ENCODE results near the gene RBM17.

RBM17 gene

DNA sequence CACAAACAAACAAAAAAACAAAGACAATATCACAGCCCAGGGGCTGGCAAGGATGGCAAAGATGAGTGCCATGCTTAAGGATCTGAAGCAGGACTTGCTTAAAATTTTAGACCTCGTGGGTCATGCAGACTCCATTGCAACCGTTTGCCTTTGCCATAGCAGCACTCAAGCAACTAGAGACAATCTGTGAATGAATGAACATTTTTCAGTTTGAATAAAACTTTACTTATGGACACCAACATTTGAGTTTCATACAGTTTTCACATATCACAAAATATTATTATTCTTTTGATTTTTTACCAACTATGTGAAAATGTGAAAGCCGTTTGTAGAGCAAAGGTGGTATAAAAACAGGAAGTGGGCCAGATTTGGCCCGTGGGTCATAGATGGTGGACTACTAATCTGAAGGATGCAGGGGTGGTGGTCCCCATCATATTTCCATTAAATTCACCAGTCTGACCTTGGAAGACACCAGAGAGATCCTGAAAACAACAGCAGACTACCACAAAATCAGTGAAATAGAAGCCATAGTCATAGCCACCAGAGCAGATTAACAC is 8.3 kb upstream of the RBM17 start:
- H3K9me3 ChIP-seq (ENCODE audit: control insufficient read depth in 5 of 5, low read length in 5 of 5), result no peaks in the 10 kb centered on the region
- no peak overlapping the region for H3K27ac ChIP-seq (ENCODE audit: low read depth, low read length)
- H3K36me3 ChIP-seq (ENCODE audit: control insufficient read depth in 5 of 5, insufficient read depth in 5 of 5, low read length in 5 of 5), result no peaks in the 10 kb centered on the region
- peaks cover 7 to 19% (median 16%) of the 10 kb centered on the region in 5 donors for H3K4me1 ChIP-seq (ENCODE audit: control insufficient read depth in 5 of 5, insufficient read depth in 5 of 5, low read length in 5 of 5)
- H3K27me3 ChIP-seq (ENCODE audit: control insufficient read depth in 5 of 5, insufficient read depth in 4 of 5, low read length in 5 of 5), result no peaks in the 10 kb centered on the region
- H3K9ac ChIP-seq (ENCODE audit: low read length in 5 of 5), result no peak overlapping the region
- no peak overlapping the region for H3K4me3 ChIP-seq (ENCODE audit: low read depth in 1 of 5, low read length in 5 of 5)

DNA sequence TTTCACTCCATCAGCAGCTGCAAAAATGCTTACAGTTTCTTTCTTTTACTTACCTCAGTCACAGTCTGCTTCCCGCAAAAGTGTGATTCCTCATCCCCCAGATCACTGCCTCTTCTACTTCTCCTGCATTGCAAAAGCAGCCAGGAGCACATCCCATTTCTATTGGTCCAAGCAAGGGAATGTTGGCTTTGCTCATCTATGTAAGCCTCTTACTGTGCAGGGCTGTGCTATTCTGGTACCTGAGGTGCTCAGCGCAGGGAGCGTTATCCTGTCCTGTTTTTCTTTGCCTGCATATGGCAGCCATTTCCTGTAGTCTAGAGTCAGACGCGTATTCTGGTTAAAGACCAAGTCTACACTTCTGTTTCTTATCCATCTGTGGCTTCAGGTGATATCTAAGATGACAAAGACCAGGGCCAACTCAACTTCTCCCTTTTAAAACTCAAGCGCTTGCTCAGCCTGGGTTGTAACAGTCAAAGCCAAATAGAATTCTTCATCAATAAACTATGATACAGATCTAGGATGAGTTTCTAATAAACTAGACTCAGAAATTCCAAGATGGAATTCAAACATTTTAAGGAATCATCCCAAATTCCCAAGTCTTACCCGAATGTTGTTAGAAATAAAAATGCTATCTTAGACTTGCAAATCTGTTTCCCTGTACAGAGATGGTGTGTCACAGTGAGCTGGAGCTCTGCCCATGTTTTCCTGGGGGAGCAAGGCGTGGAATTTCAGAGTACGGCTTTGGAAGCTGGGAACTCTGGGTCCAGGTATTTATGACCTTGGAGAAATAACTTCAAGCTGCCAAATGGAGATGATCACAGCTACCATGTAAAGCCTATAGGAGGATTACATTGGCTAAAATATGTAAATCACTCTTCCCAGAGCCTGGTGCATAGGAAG is 6.1 kb upstream of the RBM17 start:
- peaks cover 11 to 31% (median 26%) of the 10 kb centered on the region in 5 donors for H3K4me1 ChIP-seq (ENCODE audit: control insufficient read depth in 5 of 5, insufficient read depth in 5 of 5, low read length in 5 of 5)
- H3K4me3 ChIP-seq (ENCODE audit: low read depth in 1 of 5, low read length in 5 of 5), result peak overlapping the region in 3 of 5 donors; percentile 2 to 34 (median 14)
- no peak overlapping the region for H3K27ac ChIP-seq (ENCODE audit: low read depth, low read length)
- H3K9ac ChIP-seq (ENCODE audit: low read length in 5 of 5), result peak overlapping the region in 1 of 5 donors; percentile 17
- no peaks in the 10 kb centered on the region for H3K36me3 ChIP-seq (ENCODE audit: control insufficient read depth in 5 of 5, insufficient read depth in 5 of 5, low read length in 5 of 5)
- no peaks in the 10 kb centered on the region for H3K27me3 ChIP-seq (ENCODE audit: control insufficient read depth in 5 of 5, insufficient read depth in 4 of 5, low read length in 5 of 5)
- H3K9me3 ChIP-seq (ENCODE audit: control insufficient read depth in 5 of 5, low read length in 5 of 5), result no peaks in the 10 kb centered on the region

DNA sequence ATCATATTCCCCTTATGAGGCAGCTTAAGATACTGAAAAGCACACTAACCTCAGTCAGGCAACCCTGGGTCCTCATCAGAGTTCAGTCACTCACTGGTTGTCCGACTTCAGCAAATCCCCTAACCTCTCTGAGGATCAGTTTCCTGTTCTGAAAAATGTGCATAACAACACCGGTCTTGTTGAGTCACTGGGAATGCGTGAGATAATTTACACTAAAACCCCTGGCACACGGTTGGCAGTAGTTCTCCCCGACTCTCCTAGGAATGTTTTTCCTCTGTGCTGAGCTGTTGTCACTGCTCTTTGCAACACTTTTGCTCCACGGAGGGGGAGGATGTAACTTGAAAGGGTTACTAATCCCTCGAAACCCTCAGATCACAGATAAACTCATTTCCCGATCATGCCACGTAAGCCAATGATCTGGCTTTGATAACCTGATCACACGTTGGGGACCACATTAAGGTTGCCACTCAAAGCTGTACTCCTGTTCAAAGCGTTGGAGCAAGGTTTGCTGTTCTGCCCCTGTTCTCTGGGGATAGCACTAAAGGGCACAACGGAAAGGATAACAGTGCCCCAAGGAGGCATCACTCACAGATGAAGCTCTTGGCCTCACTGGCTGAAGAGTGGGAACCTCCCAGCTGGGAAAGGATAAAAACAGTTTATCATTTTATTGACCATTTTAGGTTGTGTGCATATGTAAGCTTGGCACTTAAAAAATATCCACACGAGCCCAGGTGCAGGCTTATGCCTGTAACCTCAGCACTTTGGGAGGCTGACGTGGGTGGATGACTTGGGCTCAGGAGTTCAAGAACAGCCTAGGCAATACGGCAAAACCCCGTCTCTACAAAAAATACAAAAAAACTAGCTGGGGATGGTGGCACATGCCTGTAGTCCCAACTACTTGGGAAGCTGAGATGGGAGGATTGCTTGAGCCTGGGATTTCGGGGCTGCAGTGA is 5.0 kb upstream of the RBM17 start:
- Histone ChIP-seq H3K27ac (ENCODE audit: low read depth, low read length) (no peak overlapping the region), H3K9ac (ENCODE audit: low read length in 5 of 5) (peak overlapping the region in 1 of 5 donors; percentile 17), H3K36me3 (ENCODE audit: control insufficient read depth in 5 of 5, insufficient read depth in 5 of 5, low read length in 5 of 5) (no peaks in the 10 kb centered on the region), H3K4me3 (ENCODE audit: low read depth in 1 of 5, low read length in 5 of 5) (peak overlapping the region in 3 of 5 donors; percentile 2 to 34 (median 14)), H3K27me3 (ENCODE audit: control insufficient read depth in 5 of 5, insufficient read depth in 4 of 5, low read length in 5 of 5) (no peaks in the 10 kb centered on the region), H3K9me3 (ENCODE audit: control insufficient read depth in 5 of 5, low read length in 5 of 5) (no peaks in the 10 kb centered on the region), H3K4me1 (ENCODE audit: control insufficient read depth in 5 of 5, insufficient read depth in 5 of 5, low read length in 5 of 5) (peaks cover 11 to 34% (median 31%) of the 10 kb centered on the region in 5 donors)

DNA sequence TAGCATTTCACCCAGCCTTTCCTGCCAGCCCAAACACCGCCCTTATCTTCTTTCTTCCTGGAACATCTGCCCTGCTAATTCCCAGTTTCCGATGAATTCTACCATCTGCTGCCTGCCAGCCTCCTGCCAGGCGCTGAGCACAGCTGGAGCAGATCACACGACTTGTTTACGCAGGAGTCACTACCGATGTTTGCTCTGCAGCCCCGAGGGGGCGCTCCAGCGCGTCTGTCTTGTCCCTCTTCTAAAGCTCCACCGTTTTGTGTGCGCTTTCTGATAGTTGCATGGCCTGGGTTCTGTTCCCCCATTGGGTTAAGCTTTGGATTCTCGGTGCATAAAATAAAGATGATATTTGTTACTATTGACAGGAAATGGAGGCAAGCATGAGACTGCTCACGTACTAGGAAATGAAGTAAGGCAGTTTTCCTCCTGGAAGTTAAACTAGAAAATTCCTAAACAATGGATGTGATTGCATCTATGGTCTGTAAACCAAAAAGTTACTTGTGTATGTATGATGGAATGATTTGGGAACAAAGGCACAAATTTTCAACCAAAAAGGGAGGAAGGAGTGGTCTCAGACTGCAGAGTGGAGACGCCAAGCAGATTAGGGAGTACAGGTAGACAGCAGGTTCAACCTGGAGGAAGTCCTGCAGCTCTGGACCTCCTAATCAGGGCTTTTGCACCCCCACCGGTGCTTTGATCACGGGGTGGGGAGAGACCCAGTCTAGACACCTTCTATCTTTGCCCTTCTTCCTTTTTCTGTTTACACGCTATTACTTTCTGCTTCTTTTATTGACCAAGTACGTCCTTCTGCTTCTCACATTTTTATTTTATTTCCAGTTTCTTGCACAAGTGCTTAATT is 2.2 kb upstream of the RBM17 start:
- Histone ChIP-seq H3K27ac (ENCODE audit: low read depth, low read length) (peak overlapping the region; percentile 23), H3K27me3 (ENCODE audit: control insufficient read depth in 5 of 5, insufficient read depth in 4 of 5, low read length in 5 of 5) (no peaks in the 10 kb centered on the region), H3K4me3 (ENCODE audit: low read depth in 1 of 5, low read length in 5 of 5) (peak overlapping the region in 4 of 5 donors; percentile 26 to 48 (median 36)), H3K4me1 (ENCODE audit: control insufficient read depth in 5 of 5, insufficient read depth in 5 of 5, low read length in 5 of 5) (peaks cover 22 to 55% (median 53%) of the 10 kb centered on the region in 5 donors), H3K9ac (ENCODE audit: low read length in 5 of 5) (peak overlapping the region in 1 of 5 donors; percentile 26), H3K9me3 (ENCODE audit: control insufficient read depth in 5 of 5, low read length in 5 of 5) (no peaks in the 10 kb centered on the region), H3K36me3 (ENCODE audit: control insufficient read depth in 5 of 5, insufficient read depth in 5 of 5, low read length in 5 of 5) (no peaks in the 10 kb centered on the region)

DNA sequence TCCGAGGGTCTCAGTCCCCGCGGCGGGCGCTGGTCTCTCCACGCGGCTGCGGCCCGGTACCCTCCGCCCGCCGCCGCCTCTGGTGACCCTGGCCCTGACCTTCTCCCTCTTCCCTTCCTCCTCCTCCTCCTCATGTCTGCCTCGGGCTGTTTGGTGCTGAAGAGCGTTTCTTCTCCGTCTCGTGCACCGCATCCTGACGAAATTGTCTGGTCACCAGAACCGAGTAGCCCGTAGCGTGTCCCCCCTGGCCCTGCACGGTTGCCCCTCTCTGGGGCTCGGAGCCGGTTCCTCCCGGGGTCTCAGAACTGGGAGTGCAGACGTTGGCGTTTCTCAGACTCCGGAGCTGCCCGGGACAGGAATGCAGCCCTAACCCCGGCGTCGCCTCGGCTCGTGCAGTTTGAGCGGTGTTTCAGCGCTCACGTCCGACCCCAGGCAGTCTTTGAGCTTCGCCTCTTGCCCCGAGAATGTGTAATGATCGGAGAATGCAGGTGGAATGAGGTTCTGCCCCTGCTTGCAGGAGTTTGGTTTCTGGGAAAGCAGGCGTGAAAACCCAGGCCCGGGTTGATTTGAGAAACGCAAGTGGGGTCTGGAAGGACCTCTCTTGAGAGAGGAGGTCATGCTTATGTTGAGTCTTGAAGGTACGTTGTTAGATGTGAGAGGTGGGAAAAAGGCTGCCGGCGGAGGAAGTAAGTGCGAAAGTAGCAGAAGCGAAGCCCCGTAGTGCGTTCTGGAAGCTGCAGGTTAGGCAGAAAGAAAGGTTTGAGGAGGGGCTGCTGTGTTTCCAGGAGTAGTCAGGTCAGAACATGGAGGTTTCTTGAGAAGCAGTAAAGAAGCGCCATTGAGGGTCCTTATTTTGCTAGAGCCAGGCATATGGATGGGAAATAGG is 743 bp downstream of the RBM17 start:
- no peaks in the 10 kb centered on the region for H3K27me3 ChIP-seq (ENCODE audit: control insufficient read depth in 5 of 5, insufficient read depth in 4 of 5, low read length in 5 of 5)
- peaks cover 18 to 62% (median 56%) of the 10 kb centered on the region in 5 donors for H3K4me1 ChIP-seq (ENCODE audit: control insufficient read depth in 5 of 5, insufficient read depth in 5 of 5, low read length in 5 of 5)
- H3K4me3 ChIP-seq (ENCODE audit: low read depth in 1 of 5, low read length in 5 of 5), result peak overlapping the region; percentile 78 to 95 (median 89)
- H3K9me3 ChIP-seq (ENCODE audit: control insufficient read depth in 5 of 5, low read length in 5 of 5), result no peaks in the 10 kb centered on the region
- H3K9ac ChIP-seq (ENCODE audit: low read length in 5 of 5), result peak overlapping the region; percentile 86 to 96 (median 94)
- no peaks in the 10 kb centered on the region for H3K36me3 ChIP-seq (ENCODE audit: control insufficient read depth in 5 of 5, insufficient read depth in 5 of 5, low read length in 5 of 5)
- H3K27ac ChIP-seq (ENCODE audit: low read depth, low read length), result peak overlapping the region; percentile 74

DNA sequence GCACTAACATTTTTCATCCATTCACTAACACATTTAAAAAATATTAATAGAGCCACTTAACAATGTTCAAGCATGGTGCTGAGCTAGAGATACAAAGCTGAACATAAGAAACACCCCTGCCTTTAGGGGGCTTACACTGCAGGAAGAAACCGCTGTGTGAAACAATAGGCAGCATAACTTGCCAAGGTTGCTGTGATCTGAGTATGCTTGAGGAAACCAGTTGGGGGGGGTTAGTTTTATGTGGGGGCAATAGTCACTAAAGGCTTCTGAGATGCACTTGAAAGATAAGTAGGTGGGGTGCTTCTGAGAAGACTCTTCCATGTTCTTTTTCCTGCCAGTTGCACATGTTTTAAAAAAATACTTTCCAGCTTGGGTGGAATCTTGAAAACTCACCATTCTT is 2.8 kb downstream of the RBM17 start:
- Histone ChIP-seq H3K4me1 (ENCODE audit: control insufficient read depth in 5 of 5, insufficient read depth in 5 of 5, low read length in 5 of 5) (peaks cover 19 to 75% (median 69%) of the 10 kb centered on the region in 5 donors), H3K9me3 (ENCODE audit: control insufficient read depth in 5 of 5, low read length in 5 of 5) (no peaks in the 10 kb centered on the region), H3K36me3 (ENCODE audit: control insufficient read depth in 5 of 5, insufficient read depth in 5 of 5, low read length in 5 of 5) (no peaks in the 10 kb centered on the region), H3K27ac (ENCODE audit: low read depth, low read length) (peak overlapping the region; percentile 60), H3K9ac (ENCODE audit: low read length in 5 of 5) (peak overlapping the region in 1 of 5 donors; percentile 4), H3K27me3 (ENCODE audit: control insufficient read depth in 5 of 5, insufficient read depth in 4 of 5, low read length in 5 of 5) (no peaks in the 10 kb centered on the region), H3K4me3 (ENCODE audit: low read depth in 1 of 5, low read length in 5 of 5) (no peak overlapping the region)

DNA sequence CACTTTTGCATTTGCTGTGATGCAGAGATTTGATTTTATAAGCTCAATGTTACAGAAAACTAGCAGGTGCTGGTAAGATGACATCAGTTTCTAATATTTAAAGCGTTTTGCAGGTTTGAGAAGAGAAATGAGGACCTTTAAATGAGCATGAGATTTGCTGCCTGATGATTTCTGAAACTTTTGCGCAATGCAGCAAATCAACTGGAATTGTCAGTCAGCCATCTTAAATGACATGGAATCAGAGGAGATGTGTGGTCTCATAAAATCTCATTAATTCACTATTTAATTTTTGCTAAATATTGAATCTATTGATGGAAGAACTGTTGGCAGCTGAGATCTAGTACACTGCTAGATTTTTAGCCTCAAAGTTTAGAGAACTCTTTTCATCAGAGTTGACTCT is 3.9 kb downstream of the RBM17 start:
- H3K27ac ChIP-seq (ENCODE audit: low read depth, low read length), result peak overlapping the region; percentile 60
- H3K4me1 ChIP-seq (ENCODE audit: control insufficient read depth in 5 of 5, insufficient read depth in 5 of 5, low read length in 5 of 5), result peaks cover 19 to 78% (median 70%) of the 10 kb centered on the region in 5 donors
- H3K9me3 ChIP-seq (ENCODE audit: control insufficient read depth in 5 of 5, low read length in 5 of 5), result no peaks in the 10 kb centered on the region
- H3K4me3 ChIP-seq (ENCODE audit: low read depth in 1 of 5, low read length in 5 of 5), result no peak overlapping the region
- peak overlapping the region in 1 of 5 donors; percentile 35 for H3K9ac ChIP-seq (ENCODE audit: low read length in 5 of 5)
- no peaks in the 10 kb centered on the region for H3K27me3 ChIP-seq (ENCODE audit: control insufficient read depth in 5 of 5, insufficient read depth in 4 of 5, low read length in 5 of 5)
- peaks cover 2 to 9% (median 8%) of the 10 kb centered on the region in 5 donors for H3K36me3 ChIP-seq (ENCODE audit: control insufficient read depth in 5 of 5, insufficient read depth in 5 of 5, low read length in 5 of 5)

DNA sequence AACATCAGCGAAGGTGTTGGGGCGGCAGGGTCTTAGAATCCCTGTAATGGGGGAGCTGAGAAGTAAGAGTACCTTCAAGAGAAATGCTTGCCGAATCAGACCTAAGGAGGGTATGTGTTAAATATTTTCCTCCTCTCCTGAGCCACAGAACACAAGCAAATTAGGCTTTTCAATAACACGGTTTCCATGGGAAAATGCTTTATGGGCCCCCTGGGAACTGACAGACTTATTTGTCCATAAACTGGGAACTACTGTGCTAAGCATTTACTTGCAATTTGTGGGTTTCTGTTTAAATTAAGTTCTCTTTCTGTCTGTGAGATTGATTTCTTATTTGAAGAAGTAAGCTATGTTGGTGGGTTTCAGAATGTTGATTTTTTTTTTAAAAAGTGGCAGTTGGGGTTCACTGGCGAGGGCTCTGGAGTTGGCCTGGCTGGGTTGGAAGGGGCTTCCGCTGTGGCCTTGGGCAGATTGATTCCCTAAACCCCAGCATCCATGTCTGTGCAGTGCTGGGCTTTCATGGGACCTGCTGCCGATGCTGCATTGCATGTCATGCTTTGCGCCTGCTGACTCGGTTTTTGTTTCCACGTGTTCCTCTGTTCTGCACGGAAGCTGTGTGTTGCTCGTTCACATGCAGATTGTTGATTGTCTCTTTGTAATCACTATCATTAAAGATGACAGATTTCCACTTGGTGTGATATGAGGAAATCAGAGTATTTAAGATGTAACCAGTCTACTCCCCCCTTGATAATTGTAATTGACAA is 7.2 kb downstream of the RBM17 start:
- Histone ChIP-seq H3K9me3 (ENCODE audit: control insufficient read depth in 5 of 5, low read length in 5 of 5) (no peaks in the 10 kb centered on the region), H3K4me1 (ENCODE audit: control insufficient read depth in 5 of 5, insufficient read depth in 5 of 5, low read length in 5 of 5) (peaks cover 9 to 58% (median 52%) of the 10 kb centered on the region in 5 donors), H3K4me3 (ENCODE audit: low read depth in 1 of 5, low read length in 5 of 5) (peak overlapping the region in 4 of 5 donors; percentile 20 to 42 (median 24)), H3K9ac (ENCODE audit: low read length in 5 of 5) (peak overlapping the region in 4 of 5 donors; percentile 3 to 51 (median 34)), H3K27me3 (ENCODE audit: control insufficient read depth in 5 of 5, insufficient read depth in 4 of 5, low read length in 5 of 5) (no peaks in the 10 kb centered on the region), H3K27ac (ENCODE audit: low read depth, low read length) (peak overlapping the region; percentile 67), H3K36me3 (ENCODE audit: control insufficient read depth in 5 of 5, insufficient read depth in 5 of 5, low read length in 5 of 5) (peaks cover 6 to 28% (median 14%) of the 10 kb centered on the region in 5 donors)

Measured in subcutaneous abdominal adipose tissue (tissue), 5 donors.